Right hindlimb (tissue), 1 donor: ENCODE data around the gene SPECC1.
"Not testable (repeated sequence)": the region's sequence is repeated elsewhere in the genome, so short reads cannot be mapped to it uniquely, and the experiment has no call there.

Experiments used
- DNase-seq: peaks from one replicate; pipeline ENCODE4 v3.0.0-alpha.2; 2018

The SPECC1 gene

DNA sequence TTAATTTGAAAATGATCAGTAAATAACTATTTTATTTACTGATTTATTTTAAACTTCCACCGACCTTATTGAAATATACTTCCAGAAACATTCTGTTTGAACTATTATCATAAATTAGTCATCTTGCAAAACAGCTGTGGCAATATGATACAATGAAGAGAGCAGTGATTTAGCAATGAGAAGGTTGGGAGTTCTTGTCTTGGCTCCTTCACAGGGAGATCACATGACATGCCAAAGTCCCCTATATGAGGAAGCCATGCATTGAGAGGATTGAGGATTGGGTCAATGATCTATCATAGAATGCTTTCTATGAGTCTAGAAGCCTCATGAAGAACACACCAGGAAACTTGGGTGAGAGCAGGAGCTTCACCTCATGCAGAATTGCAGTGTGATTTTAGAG lies 235.5 kb downstream of the SPECC1 start:
- no peak for DNase-seq

DNA sequence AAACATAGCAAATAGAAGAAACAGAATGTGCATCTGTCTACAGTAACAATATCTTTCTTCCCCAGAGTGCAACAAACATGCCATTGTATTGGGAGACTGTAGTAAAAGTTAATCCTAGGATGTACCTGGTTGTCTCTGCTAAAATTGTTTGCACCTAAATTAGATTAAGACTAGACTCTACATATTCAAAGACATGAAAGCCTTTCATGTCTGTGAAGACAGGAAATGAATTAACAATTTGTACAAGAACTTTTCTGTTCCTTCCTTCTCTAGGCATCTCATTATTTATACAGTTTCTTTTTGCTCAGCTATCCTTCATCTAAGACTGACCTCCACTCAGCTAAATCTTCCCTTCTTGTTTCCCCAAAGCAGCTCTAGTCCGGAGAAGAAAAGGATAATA lies 237.5 kb downstream of the SPECC1 start:
- DNase-seq: no peak

DNA sequence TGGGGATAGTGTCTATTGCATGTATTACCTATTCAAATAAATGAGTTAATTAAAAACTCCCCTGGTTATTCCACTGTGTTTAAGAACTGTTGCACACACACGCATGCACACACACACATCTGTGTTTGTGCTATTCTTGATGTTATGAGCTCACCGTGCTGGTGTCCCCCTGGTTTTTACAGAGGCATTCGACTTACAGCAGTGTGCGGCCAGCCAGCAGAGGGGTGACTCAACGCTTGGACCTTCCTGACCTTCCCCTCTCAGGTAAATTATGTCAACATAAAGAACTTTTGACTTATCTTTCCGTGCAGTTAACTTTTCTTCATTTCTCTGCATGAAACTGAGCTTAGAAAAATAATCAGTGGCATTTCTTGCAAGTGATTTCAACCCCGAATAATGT lies 244.2 kb downstream of the SPECC1 start:
- no peak for DNase-seq

DNA sequence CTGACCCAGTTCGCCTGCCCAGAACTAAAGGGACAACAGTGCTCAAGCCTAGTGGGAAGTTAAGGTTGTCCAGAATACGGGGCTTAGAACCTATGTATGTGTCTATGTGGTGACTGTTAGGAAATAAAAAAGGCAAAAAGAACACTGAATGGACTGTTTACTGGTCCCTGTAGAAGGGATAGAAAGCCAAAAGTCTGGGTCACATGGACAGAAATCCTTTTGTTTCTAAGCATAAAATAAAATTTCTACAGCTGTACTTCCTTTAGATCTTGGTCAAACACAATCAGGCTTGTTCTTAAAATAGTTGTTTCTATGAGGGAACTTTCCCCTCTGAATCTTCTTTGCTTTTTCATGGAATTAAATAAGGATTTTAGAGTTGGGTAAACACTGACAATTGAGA lies 245.4 kb downstream of the SPECC1 start:
- DNase-seq: no peak

DNA sequence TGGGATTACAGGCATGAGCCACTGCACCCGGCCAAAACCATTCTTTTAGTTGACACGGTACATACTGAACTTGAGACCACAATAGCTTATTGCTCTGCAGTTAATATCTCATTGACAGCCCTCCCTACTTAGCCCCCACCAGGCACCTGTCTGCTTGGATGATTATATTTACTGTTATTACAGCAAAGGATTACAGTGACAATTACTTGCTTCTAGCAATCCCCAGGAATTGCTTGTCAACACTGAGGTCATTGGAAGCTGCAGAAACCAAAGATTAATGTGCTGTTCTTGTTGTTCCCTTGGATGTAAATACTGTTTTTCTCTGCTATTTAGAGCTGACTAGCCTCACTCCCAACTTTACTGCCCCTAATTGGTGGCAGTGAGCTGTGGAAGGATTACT lies 247.0 kb downstream of the SPECC1 start:
- no peak for DNase-seq

DNA sequence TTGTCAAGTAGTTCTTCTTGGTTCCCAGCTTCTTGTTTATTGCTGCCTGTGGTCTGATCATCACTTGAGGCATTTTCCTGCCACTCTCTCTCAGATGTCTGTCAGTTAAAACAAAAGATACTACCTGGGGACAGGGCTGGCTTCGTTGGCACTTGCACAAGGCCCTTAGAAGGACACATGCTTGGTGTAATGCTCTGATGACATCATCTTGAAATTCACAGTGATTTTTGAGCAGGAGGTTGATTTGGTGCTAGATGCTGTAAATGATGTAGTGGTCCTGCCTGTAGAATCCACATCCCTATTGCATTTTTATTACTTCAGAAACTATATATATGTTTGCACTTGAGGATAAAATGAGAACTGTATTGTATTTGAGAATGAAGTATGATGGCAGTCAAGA lies 247.8 kb downstream of the SPECC1 start:
- no peak for DNase-seq

DNA sequence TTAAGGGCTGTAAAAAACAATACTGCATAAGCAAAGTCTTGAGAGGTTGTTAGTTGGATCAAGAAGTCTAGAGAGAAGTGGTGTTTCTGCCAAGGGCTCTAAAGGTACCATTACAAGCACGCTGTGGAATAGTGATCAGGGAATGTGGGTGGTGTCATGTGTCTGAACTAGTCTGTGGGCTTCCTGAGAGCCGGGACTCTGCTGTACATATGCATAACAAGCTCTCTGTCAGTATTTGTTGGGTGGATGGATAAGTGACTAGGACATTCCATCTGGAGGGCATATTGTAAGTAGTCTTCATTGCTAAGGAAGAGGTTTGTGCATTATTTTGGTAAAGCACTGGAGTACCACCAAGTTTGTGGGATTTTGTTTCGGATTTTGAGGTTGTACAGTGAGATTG lies 248.6 kb downstream of the SPECC1 start:
- no peak for DNase-seq

DNA sequence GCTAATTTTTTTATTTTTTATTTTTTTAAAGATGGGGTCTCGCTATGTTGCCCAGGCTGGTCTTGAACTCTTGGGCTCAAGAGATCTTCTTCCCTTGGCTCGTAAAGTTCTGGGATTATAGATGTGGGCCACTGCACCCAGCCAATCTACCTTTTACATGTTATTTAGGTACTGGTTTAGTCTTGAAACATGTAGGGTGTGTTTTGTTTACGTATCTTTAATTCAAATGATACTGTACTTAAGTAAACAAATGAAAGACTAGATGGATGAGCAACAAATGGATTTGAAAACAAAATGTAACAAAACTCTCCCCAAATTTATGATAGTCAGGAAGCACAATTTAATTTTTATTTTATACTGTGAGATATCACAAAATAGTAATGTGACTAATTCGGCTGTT lies 250.5 kb downstream of the SPECC1 start:
- no peak for DNase-seq

DNA sequence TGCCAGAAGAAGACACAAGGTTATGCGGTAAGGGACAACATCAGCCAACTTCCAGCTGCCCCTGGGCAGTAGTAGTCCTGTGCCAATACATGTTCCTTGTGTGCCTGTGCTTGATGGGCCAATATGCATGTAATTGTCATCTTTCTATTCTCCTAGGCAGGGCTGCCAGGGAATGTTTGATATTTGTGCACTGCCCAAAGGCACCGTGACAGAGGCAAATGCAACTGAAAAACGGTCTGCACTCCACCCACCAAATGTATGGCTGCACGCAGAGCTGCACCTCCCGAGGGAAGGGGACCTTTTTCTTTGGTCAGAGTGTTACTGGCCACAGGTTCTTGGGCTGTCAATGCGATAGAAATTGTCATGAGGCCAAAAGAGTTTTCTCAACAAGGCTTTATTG lies 251.1 kb downstream of the SPECC1 start:
- no peak for DNase-seq

DNA sequence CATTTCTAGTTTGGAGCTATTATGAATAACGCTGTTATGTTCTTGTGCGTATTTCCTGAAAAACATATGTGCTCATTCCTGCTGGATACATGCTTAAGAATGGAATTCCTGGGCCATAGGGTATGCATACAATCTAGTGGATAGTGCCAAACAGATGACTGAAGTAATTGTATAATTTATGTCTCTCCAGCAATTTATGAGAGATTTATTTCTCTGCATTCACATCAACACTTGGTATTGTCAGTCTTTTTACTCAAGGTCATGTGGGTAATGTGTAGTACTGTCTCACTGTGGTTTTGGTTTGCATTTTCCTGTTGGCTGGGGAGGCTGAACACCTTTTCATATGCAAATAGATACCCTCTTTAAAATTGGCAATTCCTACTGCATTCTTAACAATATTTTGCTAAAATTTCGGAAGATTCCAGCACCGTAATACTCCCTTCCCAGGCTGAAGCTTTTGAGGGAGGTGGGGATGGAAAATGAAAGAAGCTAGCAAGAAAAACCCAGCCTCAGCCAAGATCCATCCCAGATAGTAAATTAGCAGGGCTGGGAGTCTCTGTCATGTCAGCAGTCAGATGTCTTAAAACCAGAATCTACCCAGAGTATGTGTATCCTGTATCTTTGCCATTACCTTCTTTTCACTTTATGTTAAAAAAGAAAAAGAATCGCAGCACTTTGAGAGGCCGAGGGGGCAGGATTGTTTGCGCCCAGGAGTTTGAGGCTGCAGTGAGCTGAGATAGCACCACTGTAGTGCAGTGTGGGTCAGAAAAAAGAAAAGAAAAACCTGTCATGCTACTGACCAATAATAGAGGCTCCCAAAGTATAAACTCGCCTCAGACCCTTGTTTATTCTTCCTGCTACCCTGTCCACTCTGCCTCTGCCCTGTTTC lies 253.3 kb downstream of the SPECC1 start:
- no peak for DNase-seq

DNA sequence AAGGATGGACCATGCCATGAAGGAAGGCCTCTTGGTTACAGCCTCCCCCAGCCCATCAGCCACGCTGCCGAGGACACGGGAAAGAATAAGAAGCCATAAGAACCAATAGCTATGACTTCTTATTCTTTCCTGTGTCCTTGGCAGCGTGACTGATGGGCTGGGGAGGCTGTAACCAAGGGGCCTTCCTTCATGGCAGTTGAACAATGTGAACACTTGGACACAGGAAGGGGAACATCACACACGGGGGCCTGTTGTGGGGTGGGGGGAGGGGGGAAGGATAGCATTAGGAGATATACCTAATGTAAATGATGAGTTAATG lies 253.9 kb downstream of the SPECC1 start:
- not testable (repeated sequence) for DNase-seq

DNA sequence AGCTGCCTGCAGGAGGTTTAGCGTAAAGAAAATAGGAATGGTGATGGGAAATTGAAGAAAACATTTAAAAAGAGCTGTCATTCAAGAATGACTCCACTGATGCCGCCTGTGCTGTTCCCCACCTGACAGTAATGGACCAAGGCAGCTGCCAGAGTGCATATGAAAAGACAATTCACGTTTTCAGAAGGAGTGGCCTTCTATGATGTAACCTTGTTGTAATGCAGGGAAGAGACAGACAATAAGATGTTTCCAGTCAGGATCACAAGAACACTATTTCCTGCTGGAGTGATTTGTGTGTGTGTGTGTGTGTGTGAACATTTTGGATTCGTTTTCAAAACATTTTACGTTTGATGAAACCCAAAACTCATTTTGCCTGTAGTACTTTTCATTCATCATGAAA lies 254.4 kb downstream of the SPECC1 start:
- no peak for DNase-seq

DNA sequence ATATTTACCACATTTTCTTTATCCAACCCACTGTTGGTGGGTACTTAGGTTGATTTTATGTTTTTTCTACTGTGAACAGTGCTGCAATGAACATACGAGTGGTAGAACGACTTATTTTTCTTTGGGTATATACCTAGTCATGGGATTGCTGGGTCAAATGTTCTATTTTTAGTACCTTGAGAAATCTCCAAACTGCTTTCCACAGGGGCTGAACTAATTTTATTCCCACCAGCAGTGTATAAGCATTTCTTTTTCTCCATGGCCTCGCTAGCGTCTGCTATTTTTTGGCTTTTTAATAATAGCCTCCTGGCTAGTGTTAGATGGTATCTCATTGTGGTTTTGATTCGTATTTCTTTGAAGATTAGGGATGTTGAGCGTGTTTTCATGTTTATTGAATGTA lies 255.8 kb downstream of the SPECC1 start:
- DNase-seq: no peak

DNA sequence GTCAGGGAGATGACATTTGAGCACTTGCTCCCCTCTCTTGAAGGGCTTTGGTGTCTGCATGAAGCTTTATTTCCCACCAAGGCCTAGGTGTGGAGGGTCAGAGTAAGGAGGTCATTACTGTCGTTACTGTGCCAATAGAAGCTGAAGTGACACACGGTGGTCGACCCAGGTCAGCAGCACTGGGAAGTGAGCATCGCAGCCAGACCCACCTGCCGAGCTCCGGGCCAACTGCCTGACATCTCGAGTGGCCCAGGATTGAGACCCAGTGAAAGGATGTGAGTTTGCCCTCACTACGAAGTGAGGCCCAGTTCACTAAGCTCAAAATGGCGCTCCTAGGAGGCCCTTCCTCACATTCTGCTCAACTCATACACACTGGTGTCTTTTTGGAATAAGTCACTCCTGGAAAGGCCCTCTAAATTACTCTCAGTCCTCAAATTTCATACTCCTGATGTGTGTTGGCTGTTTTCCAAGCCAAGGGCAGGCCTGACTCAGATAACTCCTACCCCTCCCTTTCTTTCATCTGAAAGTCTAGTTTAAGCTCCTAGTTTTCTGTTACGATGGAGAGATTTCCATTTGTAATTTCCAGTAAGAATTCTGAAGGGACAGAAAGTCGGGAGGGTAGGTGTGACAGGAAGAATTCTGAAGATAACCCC lies 257.8 kb downstream of the SPECC1 start:
- DNase-seq: no peak

DNA sequence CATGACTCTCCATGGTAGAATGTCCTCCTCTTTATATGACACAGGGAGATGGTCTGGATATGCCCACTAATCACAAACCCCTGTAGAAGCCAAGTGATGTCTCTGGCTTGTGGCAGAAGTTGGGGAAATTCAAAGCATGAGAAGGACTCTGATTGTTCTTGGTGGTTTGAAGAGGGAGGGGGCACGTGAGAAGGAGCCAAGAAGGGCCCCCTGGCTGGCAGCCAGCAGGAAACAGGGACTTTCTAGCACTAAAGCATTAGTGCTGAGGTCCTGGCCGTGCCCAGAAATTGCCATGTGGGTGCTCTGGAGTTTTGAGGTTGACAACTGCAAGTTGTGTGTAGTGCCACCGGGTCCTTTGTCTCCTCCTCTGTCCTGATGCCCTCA lies 258.3 kb downstream of the SPECC1 start:
- DNase-seq: no peak

DNA sequence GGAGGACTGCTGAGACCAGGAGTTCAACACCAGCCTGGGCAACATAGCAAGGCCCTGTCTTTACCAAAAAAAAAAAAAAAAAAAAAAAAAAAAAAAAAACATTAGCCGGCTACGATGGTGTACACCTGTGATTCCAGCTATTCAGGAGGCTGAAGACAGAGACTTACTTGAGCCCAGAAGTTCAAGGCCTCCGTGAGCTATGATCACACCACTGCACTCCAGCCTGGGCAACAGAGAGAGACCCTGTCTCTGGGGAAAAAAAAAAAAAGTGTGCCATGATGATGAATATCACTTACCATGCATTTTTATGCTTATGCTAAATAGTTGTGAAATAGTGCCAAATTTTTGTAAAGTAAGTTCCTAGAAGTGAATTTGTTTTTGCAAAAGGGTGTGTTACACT lies 261.2 kb downstream of the SPECC1 start:
- no peak for DNase-seq

DNA sequence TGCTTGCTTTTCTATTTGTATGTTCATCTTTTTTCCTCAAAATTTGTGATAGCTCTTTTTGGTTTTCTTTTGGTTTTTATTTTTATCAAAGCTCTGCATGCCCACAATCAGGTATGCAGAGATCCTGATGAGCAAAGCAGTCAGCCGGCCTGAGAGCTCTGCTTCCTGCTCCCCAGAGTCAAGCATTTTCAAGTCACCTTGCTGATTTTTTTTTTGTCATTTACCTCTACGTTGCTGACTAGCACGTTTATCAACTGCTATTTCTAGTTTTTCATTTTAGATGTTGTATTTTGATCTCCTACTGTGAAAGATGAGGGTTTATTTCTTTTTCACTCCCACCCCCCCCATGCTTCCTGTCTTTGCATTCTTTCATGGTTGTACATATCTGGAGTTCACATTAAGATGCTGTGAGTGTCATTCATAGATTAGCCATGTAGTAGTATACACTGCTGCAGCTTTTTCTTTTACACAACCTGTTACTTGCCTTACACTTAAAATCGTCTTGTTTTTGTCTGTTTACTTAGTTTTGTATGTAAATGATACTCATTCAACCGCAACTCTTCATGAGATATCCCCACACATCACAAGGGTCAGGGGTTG lies 262.0 kb downstream of the SPECC1 start:
- DNase-seq: no peak

DNA sequence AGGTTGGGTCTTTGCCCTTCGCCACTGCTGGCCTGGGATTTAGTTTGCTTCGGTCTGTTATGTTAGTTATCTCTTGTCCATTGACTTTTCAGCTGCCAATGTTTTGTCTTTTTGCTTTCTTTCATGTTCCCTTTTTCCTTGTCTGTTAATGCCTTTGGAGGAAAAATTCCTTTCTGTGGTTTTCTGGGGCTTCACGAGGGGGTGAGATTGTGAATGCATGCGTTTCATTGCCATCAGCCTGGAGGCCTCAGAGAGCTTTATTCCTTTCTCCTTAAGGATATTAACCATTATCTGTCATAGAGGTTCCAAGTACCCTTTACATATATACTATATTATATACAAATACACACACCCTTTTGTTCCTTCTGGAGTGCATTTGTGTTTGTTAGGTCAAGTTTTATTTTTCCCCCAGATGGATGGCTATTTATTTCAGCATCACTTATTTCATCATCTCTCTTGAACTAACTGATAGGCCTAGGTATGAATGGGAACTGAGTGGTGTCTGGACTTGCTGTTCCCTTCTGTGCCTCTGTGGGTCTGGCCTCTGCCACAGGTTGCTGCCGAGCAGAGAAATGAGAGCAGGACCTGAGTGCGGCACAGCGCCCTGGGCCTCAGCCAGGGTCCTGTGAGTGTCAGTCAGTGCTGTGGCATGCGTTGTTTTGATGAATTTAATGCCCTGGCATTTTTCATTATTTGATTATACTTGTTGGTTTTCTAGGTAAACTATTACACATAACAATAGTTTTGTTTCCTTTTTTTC lies 264.8 kb downstream of the SPECC1 start:
- DNase-seq: no peak

DNA sequence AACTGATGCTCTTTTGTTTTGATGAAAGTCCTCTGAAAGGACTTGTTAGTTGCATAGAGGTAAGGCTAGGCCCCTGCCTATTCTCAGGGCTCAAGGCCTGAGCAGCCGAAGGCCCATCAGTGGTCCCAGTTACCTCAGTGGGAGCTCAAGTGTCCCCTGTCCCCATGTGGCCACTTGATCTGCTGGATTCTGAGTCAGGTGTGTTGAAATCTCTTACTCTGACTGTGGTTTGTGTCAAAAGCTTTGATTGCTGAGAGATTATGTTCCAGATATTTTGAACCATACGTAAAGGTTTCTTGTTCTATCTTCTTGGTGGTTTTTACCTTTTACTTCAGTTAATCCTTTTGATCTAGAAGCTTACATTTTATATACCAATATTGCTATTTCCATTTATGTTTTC lies 266.5 kb downstream of the SPECC1 start:
- DNase-seq: no peak

DNA sequence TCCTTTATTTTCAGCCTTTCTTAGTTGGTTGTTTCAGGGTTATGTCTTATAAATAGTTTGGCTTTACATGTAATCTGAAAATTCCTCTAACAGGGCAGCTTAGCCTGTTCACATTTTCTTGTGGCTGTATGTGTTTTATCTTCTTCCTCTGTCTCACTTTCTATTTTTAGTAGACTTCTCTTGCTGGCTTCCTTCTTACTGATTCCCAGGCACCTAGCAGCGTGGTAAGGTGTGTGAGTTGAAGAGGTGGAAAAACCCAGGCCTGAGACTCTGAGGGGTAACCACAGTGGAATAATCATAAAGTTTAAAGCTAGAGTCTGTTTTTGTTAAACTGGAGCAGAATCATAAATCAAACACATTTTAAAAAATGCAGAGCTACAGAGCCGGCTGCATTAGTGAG lies 267.3 kb downstream of the SPECC1 start:
- no peak for DNase-seq

DNA sequence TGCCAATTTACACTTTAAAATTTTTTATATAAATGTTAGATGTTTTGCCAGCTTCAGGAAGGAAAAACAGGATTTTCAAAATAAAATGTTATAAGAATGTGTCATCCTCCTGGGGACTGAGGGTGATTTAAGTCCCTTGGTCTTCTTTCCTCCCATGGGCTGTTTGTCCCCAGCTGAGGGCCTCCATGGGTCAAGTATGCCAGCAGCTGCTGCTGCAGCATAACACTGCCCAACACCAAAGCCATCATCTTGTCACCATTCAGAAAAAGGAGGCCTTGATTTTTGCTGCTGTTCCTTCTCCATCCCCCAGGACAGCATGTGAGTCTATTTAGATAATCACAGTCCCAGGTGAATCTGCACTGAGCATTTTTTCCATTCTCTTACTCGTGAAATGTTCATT lies 269.6 kb downstream of the SPECC1 start:
- no peak for DNase-seq

DNA sequence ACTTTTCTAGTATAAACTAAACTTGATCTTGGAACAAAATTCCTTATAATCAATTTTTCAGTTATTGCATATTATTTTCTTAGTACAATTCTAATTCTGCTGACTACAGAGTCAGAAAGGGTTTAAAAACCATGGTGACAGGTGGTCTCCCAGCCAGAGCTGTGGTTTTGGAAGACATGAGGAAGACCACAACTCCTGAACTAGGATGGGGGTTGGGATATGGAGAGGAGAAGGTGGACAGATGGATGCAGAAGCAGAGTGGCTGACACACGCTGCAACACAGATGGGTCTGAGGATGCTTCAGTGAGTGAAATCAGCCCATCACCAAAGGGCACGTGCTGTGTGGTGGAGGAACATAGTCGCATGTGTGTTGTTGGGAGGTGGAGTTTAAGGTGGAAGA lies 270.5 kb downstream of the SPECC1 start:
- no peak for DNase-seq

DNA sequence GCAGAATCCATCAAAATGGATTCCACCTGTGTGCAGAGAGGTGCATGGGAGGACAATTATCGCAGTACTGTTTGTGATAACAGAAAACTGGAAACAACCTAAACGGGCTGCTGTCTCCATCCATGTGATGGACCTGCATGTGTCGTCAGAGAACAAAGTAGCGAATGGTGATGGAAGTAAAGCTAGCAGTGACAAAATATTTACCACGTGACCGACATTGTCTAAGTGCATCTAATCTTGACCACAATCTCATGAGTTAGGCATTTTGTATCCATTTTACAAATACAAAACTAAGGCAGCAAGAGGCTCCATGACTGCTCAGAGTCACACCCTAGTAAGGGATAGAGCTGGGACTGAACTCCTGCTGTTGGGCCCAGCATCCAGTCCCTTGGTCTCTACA lies 270.9 kb downstream of the SPECC1 start:
- DNase-seq: no peak

DNA sequence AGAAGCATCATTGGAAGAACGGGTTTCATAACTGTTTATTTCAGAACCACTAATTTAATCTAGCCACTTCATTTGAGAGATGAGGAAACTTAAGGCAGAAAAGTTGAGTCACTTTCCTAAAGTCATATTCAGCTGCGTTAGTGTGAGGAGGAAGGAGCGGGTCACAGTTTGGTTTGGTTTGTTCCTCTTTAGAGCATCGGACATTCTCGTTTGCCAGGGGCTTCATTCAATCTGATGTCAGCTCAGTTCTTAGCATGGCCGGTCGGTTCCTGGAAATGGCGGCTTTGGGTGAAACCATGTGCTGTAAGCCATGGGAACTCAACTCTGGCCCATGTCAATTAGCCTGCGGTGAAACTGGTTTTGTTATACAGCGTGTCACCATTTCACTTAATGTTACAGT lies 271.7 kb downstream of the SPECC1 start:
- no peak for DNase-seq
